NK-92 (cell line): ENCODE data around the gene GHRL.
"Not testable (repeated sequence)": the region's sequence is repeated elsewhere in the genome, so short reads cannot be mapped to it uniquely, and the experiment has no call there.

Source experiments
- DNase-seq: peaks from one replicate; lab custom pipeline; 2025; ENCODE audit not compliant: unreplicated experiment; lab: John Stamatoyannopoulos, UW

Gene GHRL

GRCh38 chr3:10300087-10300486 is 7.3 kb upstream of the GHRL start:
- DNase-seq = no peak

GRCh38 chr3:10299679-10300078 is 6.9 kb upstream of the GHRL start:
- DNase-seq = no peak

- no peak for DNase-seq
Measured at GRCh38 chr3:10299175-10299574, 6.4 kb upstream of the GHRL start.

GRCh38 chr3:10298064-10298463 is 5.3 kb upstream of the GHRL start:
- DNase-seq = not testable (repeated sequence)

- DNase-seq = no peak
Measured at GRCh38 chr3:10294030-10294586, 1.4 kb upstream of the GHRL start.

GRCh38 chr3:10291641-10292040 is 1.1 kb downstream of the GHRL start:
- no peak for DNase-seq

- DNase-seq = no peak
Measured at GRCh38 chr3:10290481-10291176, 2.1 kb downstream of the GHRL start.

- DNase-seq = no peak
Measured at GRCh38 chr3:10289787-10290355, 2.9 kb downstream of the GHRL start.

- no peak for DNase-seq
Measured at GRCh38 chr3:10289077-10289476, 3.7 kb downstream of the GHRL start.

- no peak for DNase-seq
Measured at GRCh38 chr3:10288575-10288960, 4.2 kb downstream of the GHRL start.

- DNase-seq = no peak
Measured at GRCh38 chr3:10287936-10288574, 4.7 kb downstream of the GHRL start.

GRCh38 chr3:10286596-10287295 is 6.0 kb downstream of the GHRL start:
- no peak for DNase-seq

GRCh38 chr3:10286133-10286524 is 6.6 kb downstream of the GHRL start:
- no peak for DNase-seq

- no peak for DNase-seq
Measured at GRCh38 chr3:10285272-10286132, 7.2 kb downstream of the GHRL start.

- no peak for DNase-seq
Measured at GRCh38 chr3:10284496-10284895, 8.3 kb downstream of the GHRL start.

- no peak for DNase-seq
Measured at GRCh38 chr3:10283638-10284037, 9.1 kb downstream of the GHRL start.

GRCh38 chr3:10281951-10282350 is 10.8 kb downstream of the GHRL start:
- DNase-seq = no peak

- DNase-seq = no peak
Measured at GRCh38 chr3:10280571-10280970, 12.2 kb downstream of the GHRL start.

- no peak for DNase-seq
Measured at GRCh38 chr3:10280177-10280529, 12.6 kb downstream of the GHRL start.

- no peak for DNase-seq
Measured at GRCh38 chr3:10279384-10280176, 13.2 kb downstream of the GHRL start.
